Measurements from ENCODE around the gene AKT3.
A peak's percentile ranks its signal among the peaks of the same experiment; 100 is the strongest.

AKT3 gene

DNA sequence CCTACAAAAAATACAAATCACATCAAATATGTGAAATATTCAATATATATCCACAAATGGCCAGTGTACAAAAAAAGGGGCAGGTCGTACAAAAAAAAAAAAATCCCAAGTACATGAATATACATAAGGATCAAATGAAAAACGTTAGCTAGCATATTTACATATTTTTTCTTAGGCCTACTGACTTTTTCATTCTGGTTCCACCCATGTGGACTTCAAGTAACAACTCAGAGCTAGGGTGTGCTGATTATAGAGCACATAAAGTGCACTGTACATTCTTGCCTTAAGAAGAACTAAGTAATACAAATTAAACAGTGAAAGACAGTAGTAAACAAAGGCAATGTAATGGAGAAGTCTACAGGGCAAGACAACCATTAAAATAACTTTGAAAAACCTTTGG, 297.0 kb downstream of the AKT3 start:
- H3K4me3 ChIP-seq (replicated peaks in 1 of 2; ENCODE audit: low read depth in 2 of 2, low read length in 2 of 2): no peak overlapping the region
- TF ChIP-seq, protein P1, sequence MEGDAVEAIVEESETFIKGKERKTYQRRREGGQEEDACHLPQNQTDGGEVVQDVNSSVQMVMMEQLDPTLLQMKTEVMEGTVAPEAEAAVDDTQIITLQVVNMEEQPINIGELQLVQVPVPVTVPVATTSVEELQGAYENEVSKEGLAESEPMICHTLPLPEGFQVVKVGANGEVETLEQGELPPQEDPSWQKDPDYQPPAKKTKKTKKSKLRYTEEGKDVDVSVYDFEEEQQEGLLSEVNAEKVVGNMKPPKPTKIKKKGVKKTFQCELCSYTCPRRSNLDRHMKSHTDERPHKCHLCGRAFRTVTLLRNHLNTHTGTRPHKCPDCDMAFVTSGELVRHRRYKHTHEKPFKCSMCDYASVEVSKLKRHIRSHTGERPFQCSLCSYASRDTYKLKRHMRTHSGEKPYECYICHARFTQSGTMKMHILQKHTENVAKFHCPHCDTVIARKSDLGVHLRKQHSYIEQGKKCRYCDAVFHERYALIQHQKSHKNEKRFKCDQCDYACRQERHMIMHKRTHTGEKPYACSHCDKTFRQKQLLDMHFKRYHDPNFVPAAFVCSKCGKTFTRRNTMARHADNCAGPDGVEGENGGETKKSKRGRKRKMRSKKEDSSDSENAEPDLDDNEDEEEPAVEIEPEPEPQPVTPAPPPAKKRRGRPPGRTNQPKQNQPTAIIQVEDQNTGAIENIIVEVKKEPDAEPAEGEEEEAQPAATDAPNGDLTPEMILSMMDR (IDR thresholded peaks at IDR 0.05; ENCODE audit: low read depth, low read length): no peak
- DNase-seq (ENCODE audit: low read depth in 2 of 2): no peak

DNA sequence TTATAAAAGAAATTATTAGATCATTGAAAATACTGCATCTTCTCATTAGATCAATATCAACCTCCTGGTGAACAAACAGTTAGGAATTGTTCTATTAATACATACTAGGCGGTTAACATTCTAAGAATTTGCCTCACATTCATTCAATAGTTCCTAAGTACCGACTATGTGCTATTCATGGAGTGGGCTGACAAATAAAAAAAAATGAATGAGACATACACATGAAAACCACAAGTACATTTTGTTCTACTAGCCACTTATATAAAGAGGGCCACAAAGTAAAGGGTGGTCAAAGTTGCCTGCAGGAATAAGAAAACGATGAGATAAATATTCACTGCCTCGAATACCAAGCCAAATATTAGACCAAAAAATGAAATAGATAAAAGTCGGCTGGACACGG, 299.8 kb downstream of the AKT3 start:
- DNase-seq (ENCODE audit: low read depth in 2 of 2): peak; percentile 36 to 85
- TF ChIP-seq, protein P1 (IDR thresholded peaks at IDR 0.05; ENCODE audit: low read depth, low read length): no peak
- no peak overlapping the region for H3K4me3 ChIP-seq (replicated peaks in 1 of 2; ENCODE audit: low read depth in 2 of 2, low read length in 2 of 2)

DNA sequence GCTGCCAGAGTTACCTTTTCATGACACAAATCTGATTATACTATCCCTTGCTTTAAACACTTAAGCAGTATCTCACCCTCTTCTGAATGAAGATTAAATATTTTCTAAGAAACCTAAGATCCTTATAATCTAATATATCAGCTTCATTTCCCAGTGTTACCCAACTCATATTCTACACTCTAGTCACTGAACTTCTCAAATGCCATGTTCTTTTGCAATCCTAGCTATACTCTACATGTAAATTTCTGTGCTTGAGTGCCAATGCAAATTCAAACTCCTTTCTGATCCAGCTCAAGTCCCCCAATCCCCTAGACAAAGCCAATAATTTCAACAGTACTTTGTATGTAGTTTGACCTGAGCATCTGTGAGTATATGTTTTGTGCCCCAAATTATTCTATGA, 300.3 kb downstream of the AKT3 start:
- peak; percentile 26 to 59 for DNase-seq (ENCODE audit: low read depth in 2 of 2)
- H3K4me3 ChIP-seq (replicated peaks in 1 of 2; ENCODE audit: low read depth in 2 of 2, low read length in 2 of 2): no peak overlapping the region
- TF ChIP-seq, protein P1 (IDR thresholded peaks at IDR 0.05; ENCODE audit: low read depth, low read length): no peak

DNA sequence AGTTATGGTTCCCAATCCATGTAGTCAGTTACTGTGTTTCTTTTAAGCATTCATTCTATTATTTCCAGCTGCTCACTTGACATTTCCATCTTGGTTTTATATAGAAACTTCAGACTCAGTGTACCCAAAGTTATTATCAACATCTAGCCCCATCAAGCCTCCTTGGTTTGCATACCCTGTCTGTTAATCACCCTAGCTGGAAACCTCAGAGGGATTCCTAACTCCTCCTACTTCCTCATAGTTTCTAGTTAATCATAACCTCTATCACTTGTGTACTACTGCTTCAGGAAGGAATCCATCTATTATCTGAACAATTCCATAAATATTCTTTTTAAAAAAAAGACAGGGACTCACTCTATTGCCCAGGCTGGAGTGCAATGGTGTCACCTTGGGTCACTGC, 300.9 kb downstream of the AKT3 start:
- TF ChIP-seq, protein P1 (IDR thresholded peaks at IDR 0.05; ENCODE audit: low read depth, low read length): no peak
- H3K4me3 ChIP-seq (replicated peaks in 1 of 2; ENCODE audit: low read depth in 2 of 2, low read length in 2 of 2): no peak overlapping the region
- DNase-seq (ENCODE audit: low read depth in 2 of 2): peak; percentile 36 to 82

DNA sequence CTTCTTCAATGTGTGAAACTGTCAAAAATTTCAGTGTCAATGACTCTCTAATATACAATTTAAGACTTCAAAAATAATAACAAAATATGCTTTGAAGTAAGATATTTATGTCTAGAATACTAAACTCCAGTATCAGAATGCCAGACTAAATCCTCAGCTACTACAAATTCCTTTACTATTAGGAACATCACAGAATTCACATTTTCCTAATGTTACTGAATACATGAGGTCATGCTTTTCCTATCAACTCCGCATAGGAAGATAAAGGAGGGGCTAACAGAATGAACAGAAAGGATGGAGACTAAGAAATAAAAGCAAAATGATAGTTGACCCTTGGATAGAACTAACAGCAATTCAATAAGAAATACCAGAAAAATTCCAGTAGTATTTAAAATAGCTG, 301.5 kb downstream of the AKT3 start:
- TF ChIP-seq, protein P1 (IDR thresholded peaks at IDR 0.05; ENCODE audit: low read depth, low read length): no peak
- DNase-seq (ENCODE audit: low read depth in 2 of 2): no peak
- H3K4me3 ChIP-seq (replicated peaks in 1 of 2; ENCODE audit: low read depth in 2 of 2, low read length in 2 of 2): no peak overlapping the region

DNA sequence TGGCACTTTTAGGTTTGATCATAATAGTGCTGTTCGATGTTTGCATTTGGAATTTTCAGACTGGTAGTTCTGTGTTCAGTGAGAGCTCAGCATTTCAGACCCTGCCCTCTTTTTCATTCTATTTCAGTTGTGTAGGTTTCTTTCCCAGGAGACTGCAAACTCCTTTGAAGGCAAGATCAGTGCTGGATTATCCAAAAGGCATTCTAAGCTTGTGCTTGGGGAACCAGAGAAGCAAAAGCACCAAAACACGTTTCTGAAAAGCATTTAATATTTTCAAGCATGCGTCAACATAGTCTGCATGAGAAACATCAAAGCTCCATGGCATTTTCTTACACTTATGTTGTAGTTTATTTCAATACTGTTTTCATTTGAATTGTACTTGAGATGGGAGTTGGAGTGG, 302.2 kb downstream of the AKT3 start:
- H3K4me3 ChIP-seq (replicated peaks in 1 of 2; ENCODE audit: low read depth in 2 of 2, low read length in 2 of 2): no peak overlapping the region
- TF ChIP-seq, protein P1 (IDR thresholded peaks at IDR 0.05; ENCODE audit: low read depth, low read length): no peak
- no peak for DNase-seq (ENCODE audit: low read depth in 2 of 2)

DNA sequence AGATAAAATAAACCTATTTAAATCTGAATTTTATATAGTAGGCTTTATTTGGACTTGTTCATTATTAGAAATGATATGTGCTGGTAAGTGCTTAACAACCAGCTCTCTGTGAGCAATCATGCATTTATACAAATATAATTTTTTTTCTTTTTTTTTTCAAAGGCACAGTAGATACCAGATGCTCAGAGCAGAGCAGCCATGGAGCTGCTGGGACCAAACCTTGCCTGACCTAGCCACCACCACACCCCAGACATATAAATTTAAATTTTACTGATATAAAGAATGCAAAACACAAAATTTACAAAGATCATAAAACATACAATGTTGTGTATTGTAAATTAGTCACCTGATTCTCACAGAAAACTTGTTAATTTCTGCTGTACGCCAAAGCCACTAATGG, 303.6 kb downstream of the AKT3 start:
- TF ChIP-seq, protein P1 (IDR thresholded peaks at IDR 0.05; ENCODE audit: low read depth, low read length): no peak
- no peak for DNase-seq (ENCODE audit: low read depth in 2 of 2)
- H3K4me3 ChIP-seq (replicated peaks in 1 of 2; ENCODE audit: low read depth in 2 of 2, low read length in 2 of 2): no peak overlapping the region
